HepG2 (cell line): Measurements from ENCODE around the gene HSF4. TPM values are rescaled to one million over a fixed set of nuclear protein-coding genes. Genes with fewer than 3 reads are reported as not detected.
A peak's percentile ranks its signal among the peaks of the same experiment; 100 is the strongest.

ENCODE experiments used
- CAMTA2 ChIP-seq: sonication (generic); formaldehyde crosslinking; IDR thresholded peaks from 2 replicates; pipeline ENCODE4 v1.4.0; 2020; ENCODE audit warnings: mild to moderate bottlenecking, missing genetic modification reagents, borderline replicate concordance
- DDIT3 ChIP-seq: sonication (generic); formaldehyde crosslinking; IDR thresholded peaks from 2 replicates; pipeline ENCODE4 v1.4.0; 2020; ENCODE audit warnings: mild to moderate bottlenecking, missing genetic modification reagents
- FOXP4 ChIP-seq: sonication (generic); formaldehyde crosslinking; IDR thresholded peaks from 2 replicates; pipeline ENCODE4 v1.4.0; 2020; ENCODE audit warnings: missing genetic modification reagents
- HES4 ChIP-seq: sonication (generic); formaldehyde crosslinking; IDR thresholded peaks from 2 replicates; pipeline ENCODE4 v1.9.0; 2021; ENCODE audit warnings: mild to moderate bottlenecking, missing genetic modification reagents, borderline replicate concordance
- HNF1A ChIP-seq, 2 experiments: sonication (generic) in 1 of 2; formaldehyde crosslinking in 1 of 2; IDR thresholded peaks; 2 replicates each; pipeline versions ENCODE4 v1.4.0 to v1.6.1; 2016 to 2020; ENCODE audit warnings: borderline replicate concordance in 1 of 2, low read depth in 1 of 2, mild to moderate bottlenecking in 1 of 2, missing genetic modification reagents in 1 of 2
- IKZF4 ChIP-seq: sonication (generic); formaldehyde crosslinking; IDR thresholded peaks from 2 replicates; pipeline ENCODE4 v1.5.1; 2020; ENCODE audit warnings: borderline replicate concordance, mild to moderate bottlenecking, low read depth, missing genetic modification reagents; ENCODE audit errors: not compliant biosample characterization
- JDP2 ChIP-seq: sonication (generic); formaldehyde crosslinking; IDR thresholded peaks from 2 replicates; pipeline ENCODE4 v1.8.1; 2022; ENCODE audit warnings: missing genetic modification reagents, borderline replicate concordance
- LCORL ChIP-seq, 2 experiments: fragments of 450-650 bp in 1 of 2; sonication (generic) in 1 of 2; formaldehyde crosslinking in 1 of 2; IDR thresholded peaks; 2 replicates each; pipeline versions ENCODE4 v1.5.0 to v1.6.1; 2017 to 2020; ENCODE audit warnings: antibody characterized with exemption in 1 of 2, missing genetic modification reagents in 1 of 2
- MEIS2 ChIP-seq: sonication (generic); formaldehyde crosslinking; IDR thresholded peaks from 2 replicates; pipeline ENCODE4 v1.9.0; 2021; ENCODE audit warnings: mild to moderate bottlenecking, missing genetic modification reagents
- NBN ChIP-seq: fragments of 450-650 bp; conservative IDR thresholded peaks from 2 replicates; pipeline ENCODE4 v1.6.1; 2017
- NFATC3 ChIP-seq: sonication (generic); formaldehyde crosslinking; IDR thresholded peaks from 2 replicates; pipeline ENCODE4 v1.5.1; 2020; ENCODE audit warnings: mild to moderate bottlenecking, missing genetic modification reagents
- RFX1 ChIP-seq: fragments of 450-650 bp; IDR thresholded peaks from 2 replicates; pipeline ENCODE4 v1.6.1; 2017
- SMAD9 ChIP-seq: sonication (generic); formaldehyde crosslinking; IDR thresholded peaks from 2 replicates; pipeline ENCODE4 v1.5.1; 2020; ENCODE audit warnings: mild to moderate bottlenecking, missing genetic modification reagents
- ZNF282 ChIP-seq: fragments of 450-650 bp; IDR thresholded peaks from 2 replicates; pipeline ENCODE4 v1.6.1; 2018; ENCODE audit not compliant: partially characterized antibody
- ZNF337 ChIP-seq: sonication (generic); formaldehyde crosslinking; IDR thresholded peaks from 2 replicates; pipeline ENCODE4 v1.5.1; 2020; ENCODE audit warnings: missing genetic modification reagents, low read depth, mild to moderate bottlenecking, borderline replicate concordance
- ZNF501 ChIP-seq: sonication (generic); formaldehyde crosslinking; IDR thresholded peaks from 2 replicates; pipeline ENCODE4 v1.5.1; 2020; ENCODE audit warnings: mild to moderate bottlenecking, moderate library complexity, missing genetic modification reagents
- ZNF503 ChIP-seq: sonication (generic); formaldehyde crosslinking; IDR thresholded peaks from 2 replicates; pipeline ENCODE4 v1.4.0; 2020; ENCODE audit warnings: missing genetic modification reagents
- ZNF660 ChIP-seq: sonication (generic); formaldehyde crosslinking; IDR thresholded peaks from 2 replicates; pipeline ENCODE4 v1.5.1; 2020; ENCODE audit warnings: mild to moderate bottlenecking, low read depth, missing genetic modification reagents, borderline replicate concordance
- ZNF678 ChIP-seq: sonication (generic); formaldehyde crosslinking; IDR thresholded peaks from 2 replicates; pipeline ENCODE4 v1.4.0; 2020; ENCODE audit warnings: mild to moderate bottlenecking, missing genetic modification reagents
- polyA plus RNA-seq, 8 experiments: library from polyadenylated mRNA; depleted of rRNA in 3 of 8; stranded (reverse) in 7 of 8; unstranded in 1 of 8; fragments of >200 nt; fragmentation: Illumina TruSeq in 4 of 8; extraction: Trizol in 4 of 8; gene quantifications; 2 replicates each; pipeline versions ENCODE4 v1.2.1 to v1.2.3, GENCODE V29; 2011 to 2016; ENCODE audit warnings: low read depth in 4 of 8, missing spikeins in 1 of 8, mixed read lengths in 1 of 8; ENCODE audit not compliant: insufficient read depth in 1 of 8
- total RNA-seq, 5 experiments: library from RNA; depleted of rRNA; stranded (reverse); fragments of >200 nt; fragmentation: Illumina TruSeq; extraction: Trizol; gene quantifications; 2 replicates each; pipeline ENCODE4 v1.2.3, GENCODE V29; 2016; ENCODE audit warnings: low read depth in 1 of 5

The HSF4 gene
- total and polyA plus RNA-seq, 2 of the 13 experiments (the other 11 are each of a cell fraction or from before 2014, with no cell fraction given): 3.5 to 16.9 TPM

- TF ChIP-seq HES4 (CRISPR knock-in tag) (peak; percentile 43; the same call in 1 of the 2 replicates), ZNF337 (no peak), LCORL (IDR thresholded peaks at IDR 0.05) (no peak), LCORL (CRISPR knock-in tag; IDR thresholded peaks at IDR 0.05) (peak; percentile 92), FOXP4 (CRISPR knock-in tag) (peak; percentile 44; the same call in 1 of the 2 replicates), ZNF501 (CRISPR knock-in tag) (peak; percentile 88), MEIS2 (CRISPR knock-in tag) (no peak), NFATC3 (peak; percentile 77; the same call in 1 of the 2 replicates), DDIT3 (CRISPR knock-in tag) (no peak), JDP2 (CRISPR knock-in tag) (no peak), ZNF282 (no peak), ZNF503 (peak; percentile 78; the same call in 1 of the 2 replicates), SMAD9 (CRISPR knock-in tag) (0 out of 2 replicates have a peak, but pooled peaks have one; percentile 20), CAMTA2 (CRISPR knock-in tag) (no peak), RFX1 (no peak), IKZF4 (no peak), ZNF660 (no peak), HNF1A (IDR thresholded peaks at IDR 0.05; ENCODE audit: low read depth) (no peak), HNF1A (CRISPR knock-in tag; IDR thresholded peaks at IDR 0.05; ENCODE audit: borderline replicate concordance) (peak; percentile 68; the same call in 1 of the 2 replicates), ZNF678 (CRISPR knock-in tag) (0 out of 2 replicates have a peak, but pooled peaks have one; percentile 84), NBN (no peak)
Measured at GRCh38 chr16:67183627-67184452, 19.3 kb downstream of the HSF4 start, which contains the start of gene MATCAP1 (continued).
